ENCODE results near the gene RABL3. TPM values are rescaled to one million over a fixed set of nuclear protein-coding genes. Genes with fewer than 3 reads are reported as not detected.

The RABL3 gene
- polyA plus RNA-seq, 1 of the 3 experiments (the other 2 are of a cell fraction): 2.2 TPM

- CTCF ChIA-PET: interaction anchor here (0.7 to 3.2 kb wide), 3 partner anchors 9 to 205 kb away, joined by 3 to 16 read pairs (median 5); no protein-coding TSS in a partner anchor
- Histone ChIP-seq H3K4me2 (no peak overlapping the region), H3K4me1 (ENCODE audit: control insufficient read depth in 1 of 2, insufficient read depth in 2 of 2, low read depth in 1 of 2, low read length in 1 of 2) (peaks cover 3 to 5% of the 10 kb centered on the region in 2 experiments; a peak in 3 of 4 replicates), H3K9me3 (no peaks in the 10 kb centered on the region), H3F3A (replicated peaks; ENCODE audit: insufficient read depth) (peaks cover 9% of the 10 kb centered on the region), H4K20me1 (ENCODE audit: insufficient read depth) (no peaks in the 10 kb centered on the region), H3K27me3 (ENCODE audit: insufficient read depth) (no peaks in the 10 kb centered on the region), H3K79me2 (ENCODE audit: insufficient read depth) (peaks cover 74% of the 10 kb centered on the region), H3K4me3 (ENCODE audit: low read depth in 2 of 2, low read length in 1 of 2) (no peak overlapping the region), H3K9ac (no peak overlapping the region), H2AFZ (ENCODE audit: low read depth) (no peak overlapping the region), H3K27ac (ENCODE audit: low read depth in 2 of 2, low read length in 1 of 2) (no peak overlapping the region), H3K9me2 (no peaks in the 10 kb centered on the region), H3K36me3 (replicated peaks in 1 of 2; ENCODE audit: control insufficient read depth in 1 of 2, insufficient read depth in 2 of 2, low read length in 1 of 2) (peaks cover 2 to 13% of the 10 kb centered on the region in 2 experiments)
- TF ChIP-seq FOSL2 (IDR thresholded peaks at IDR 0.05; ENCODE audit: borderline replicate concordance, low read depth) (no peak), RFX5 (IDR thresholded peaks at IDR 0.05; ENCODE audit: low read length) (no peak), FOXJ3 (CRISPR knock-in tag; IDR thresholded peaks at IDR 0.05) (no peak), MEF2A (IDR thresholded peaks at IDR 0.05; ENCODE audit: borderline replicate concordance, low read depth) (no peak), CHD2 (IDR thresholded peaks at IDR 0.05; ENCODE audit: low read length, partially characterized antibody) (no peak), SMC3 (IDR thresholded peaks at IDR 0.05; ENCODE audit: low read depth, low read length) (no peak), EP300 (IDR thresholded peaks at IDR 0.05; ENCODE audit: borderline replicate concordance in 1 of 2, low read depth in 1 of 2, low read length in 1 of 2) (no peak), SIN3A (IDR thresholded peaks at IDR 0.05; ENCODE audit: borderline replicate concordance, low read depth, low read length) (no peak), RXRA (IDR thresholded peaks at IDR 0.05; ENCODE audit: borderline replicate concordance, low read depth) (no peak), RCOR1 (IDR thresholded peaks at IDR 0.05; ENCODE audit: low read length) (no peak), EZH2phosphoT487 (IDR thresholded peaks at IDR 0.05; ENCODE audit: borderline replicate concordance, low read depth) (no peak), NFIC (IDR thresholded peaks at IDR 0.05; ENCODE audit: borderline replicate concordance) (no peak), CTCF (IDR thresholded peaks at IDR 0.05) (no peak), ZBTB33 (IDR thresholded peaks at IDR 0.05; ENCODE audit: borderline replicate concordance, low read depth) (no peak)
- TF ChIP-seq, protein P1, sequence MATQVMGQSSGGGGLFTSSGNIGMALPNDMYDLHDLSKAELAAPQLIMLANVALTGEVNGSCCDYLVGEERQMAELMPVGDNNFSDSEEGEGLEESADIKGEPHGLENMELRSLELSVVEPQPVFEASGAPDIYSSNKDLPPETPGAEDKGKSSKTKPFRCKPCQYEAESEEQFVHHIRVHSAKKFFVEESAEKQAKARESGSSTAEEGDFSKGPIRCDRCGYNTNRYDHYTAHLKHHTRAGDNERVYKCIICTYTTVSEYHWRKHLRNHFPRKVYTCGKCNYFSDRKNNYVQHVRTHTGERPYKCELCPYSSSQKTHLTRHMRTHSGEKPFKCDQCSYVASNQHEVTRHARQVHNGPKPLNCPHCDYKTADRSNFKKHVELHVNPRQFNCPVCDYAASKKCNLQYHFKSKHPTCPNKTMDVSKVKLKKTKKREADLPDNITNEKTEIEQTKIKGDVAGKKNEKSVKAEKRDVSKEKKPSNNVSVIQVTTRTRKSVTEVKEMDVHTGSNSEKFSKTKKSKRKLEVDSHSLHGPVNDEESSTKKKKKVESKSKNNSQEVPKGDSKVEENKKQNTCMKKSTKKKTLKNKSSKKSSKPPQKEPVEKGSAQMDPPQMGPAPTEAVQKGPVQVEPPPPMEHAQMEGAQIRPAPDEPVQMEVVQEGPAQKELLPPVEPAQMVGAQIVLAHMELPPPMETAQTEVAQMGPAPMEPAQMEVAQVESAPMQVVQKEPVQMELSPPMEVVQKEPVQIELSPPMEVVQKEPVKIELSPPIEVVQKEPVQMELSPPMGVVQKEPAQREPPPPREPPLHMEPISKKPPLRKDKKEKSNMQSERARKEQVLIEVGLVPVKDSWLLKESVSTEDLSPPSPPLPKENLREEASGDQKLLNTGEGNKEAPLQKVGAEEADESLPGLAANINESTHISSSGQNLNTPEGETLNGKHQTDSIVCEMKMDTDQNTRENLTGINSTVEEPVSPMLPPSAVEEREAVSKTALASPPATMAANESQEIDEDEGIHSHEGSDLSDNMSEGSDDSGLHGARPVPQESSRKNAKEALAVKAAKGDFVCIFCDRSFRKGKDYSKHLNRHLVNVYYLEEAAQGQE (IDR thresholded peaks at IDR 0.05; ENCODE audit: low read depth, low read length): no peak
- 95% methylated on average over 3 of the region's 3 CpGs for whole genome bisulfite sequencing (ENCODE audit: low lambda C conversion rate)
- no peak for DNase-seq
- POLR2A ChIA-PET: no interaction called here
Measured at GRCh38 chr3:120766576-120766975, 24.3 kb upstream of the RABL3 start.
